Upper lobe of left lung (tissue), 4 donors: ENCODE measurements around the gene PNPO.

Experiments
- CTCF ChIP-seq, 6 experiments: fragments of 450-650 bp in 4 of 6; fragments of 200-600 bp in 2 of 6; sonication (generic) in 2 of 6; IDR thresholded peaks; one replicate each; pipeline ENCODE4 v1.5.1; 2016 to 2019; ENCODE audit warnings: antibody characterized with exemption in 6 of 6
- EP300 ChIP-seq, 4 donors: sonication (generic); formaldehyde crosslinking; IDR thresholded peaks; one replicate each; pipeline ENCODE4 v1.5.1; 2017; ENCODE audit warnings: antibody characterized with exemption in 4 of 4, control low read depth in 2 of 4
- POLR2A ChIP-seq, 4 donors: fragments of 450-650 bp; IDR thresholded peaks; one replicate each; pipeline ENCODE4 v1.5.1; 2016 to 2017; ENCODE audit warnings: antibody characterized with exemption in 4 of 4, mild to moderate bottlenecking in 2 of 4
- POLR2AphosphoS5 ChIP-seq, 2 donors: sonication (generic); formaldehyde crosslinking; IDR thresholded peaks; one replicate each; pipeline ENCODE4 v1.5.1; 2017; ENCODE audit warnings: antibody characterized with exemption in 2 of 2

DNA sequence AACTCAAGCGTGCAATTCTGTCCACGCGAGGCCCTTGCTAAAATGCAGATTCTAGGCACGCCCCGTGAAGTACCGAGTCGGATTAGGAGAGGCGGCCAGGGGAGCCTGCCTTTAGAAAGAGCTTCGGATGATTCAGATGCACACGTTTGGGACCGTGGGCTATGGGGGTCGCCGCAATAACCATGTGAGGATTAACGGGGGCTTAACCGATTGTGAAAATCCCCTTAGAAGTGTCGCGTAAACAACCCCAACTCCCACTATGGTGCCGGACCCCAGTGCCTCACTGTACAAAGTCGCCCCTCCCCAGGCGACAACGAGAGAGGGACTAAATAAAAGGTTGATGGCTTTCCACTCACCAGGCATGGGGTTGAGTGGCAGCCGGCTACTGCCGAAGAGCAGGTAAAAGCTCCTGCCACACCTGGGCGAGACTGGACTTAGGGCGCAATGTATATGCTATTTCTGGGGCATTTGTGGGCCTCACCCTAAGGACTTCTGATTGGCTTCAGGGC lies 46.0 kb upstream of the PNPO start:
- no peak for TF ChIP-seq CTCF (IDR thresholded peaks at IDR 0.05)
- peak; percentile 78 to 95 for TF ChIP-seq POLR2AphosphoS5 (IDR thresholded peaks at IDR 0.05)
- TF ChIP-seq POLR2A (IDR thresholded peaks at IDR 0.05) = peak in 3 of 4 donors; percentile 73 to 95 (median 89)
- no peak for TF ChIP-seq EP300 (IDR thresholded peaks at IDR 0.05)
